ENCODE measurements around the gene FKBP10. TPM values are rescaled to one million over a fixed set of nuclear protein-coding genes. Genes with fewer than 3 reads are reported as not detected.
"Not testable (repeated sequence)": the region's sequence is repeated elsewhere in the genome, so short reads cannot be mapped to it uniquely, and the experiment has no call there.

FKBP10 gene
- total RNA-seq (2014; rRNA removed; shearing (Covaris generic)) = 236 and 244 TPM in 2 replicates
- 344 and 374 TPM in 2 replicates for polyA plus RNA-seq (2015; cell fraction: cytosol; rRNA removed)
- polyA plus RNA-seq (2015; cell fraction: nucleus; rRNA removed) = 765 and 831 TPM in 2 replicates

- DNase-seq (ENCODE audit: low read depth, low spot score) = peak; percentile 78
- in situ Hi-C loops (cut with HindIII; ENCODE audit: low pct_unique_long_range_greater_than_20kb, low sequenced_read_pairs) = no loop called here
Observed at GRCh38 chr17:41812381-41813151, at the start of gene FKBP10. FKBP10 (plus strand) TSS chr17:41813004; CDS start chr17:41813035, 31 bp downstream.

- in situ Hi-C loops (cut with HindIII; ENCODE audit: low pct_unique_long_range_greater_than_20kb, low sequenced_read_pairs) = no loop called here
- DNase-seq (ENCODE audit: low read depth, low spot score) = no peak
Observed at GRCh38 chr17:41763327-41763726, 49.5 kb upstream of the FKBP10 start.

GRCh38 chr17:41766135-41766534 lies 46.7 kb upstream of the FKBP10 start:
- DNase-seq (ENCODE audit: low read depth, low spot score) = no peak
- in situ Hi-C loops (cut with HindIII; ENCODE audit: low pct_unique_long_range_greater_than_20kb, low sequenced_read_pairs) = no loop called here

- no peak for DNase-seq (ENCODE audit: low read depth, low spot score)
- in situ Hi-C loops (cut with HindIII; ENCODE audit: low pct_unique_long_range_greater_than_20kb, low sequenced_read_pairs) = no loop called here
Observed at GRCh38 chr17:41767324-41768042, 45.3 kb upstream of the FKBP10 start.

GRCh38 chr17:41768682-41769288 lies 44.0 kb upstream of the FKBP10 start:
- in situ Hi-C loops (cut with HindIII; ENCODE audit: low pct_unique_long_range_greater_than_20kb, low sequenced_read_pairs) = no loop called here
- DNase-seq (ENCODE audit: low read depth, low spot score) = no peak

- in situ Hi-C loops (cut with HindIII; ENCODE audit: low pct_unique_long_range_greater_than_20kb, low sequenced_read_pairs) = no loop called here
- DNase-seq (ENCODE audit: low read depth, low spot score) = no peak
Observed at GRCh38 chr17:41769346-41769862, 43.4 kb upstream of the FKBP10 start.

- DNase-seq (ENCODE audit: low read depth, low spot score) = no peak
- in situ Hi-C loops (cut with HindIII; ENCODE audit: low pct_unique_long_range_greater_than_20kb, low sequenced_read_pairs) = no loop called here
Observed at GRCh38 chr17:41769985-41770384, 42.8 kb upstream of the FKBP10 start.

- no peak for DNase-seq (ENCODE audit: low read depth, low spot score)
- in situ Hi-C loops (cut with HindIII; ENCODE audit: low pct_unique_long_range_greater_than_20kb, low sequenced_read_pairs) = no loop called here
Observed at GRCh38 chr17:41771389-41772206, 41.2 kb upstream of the FKBP10 start.

- in situ Hi-C loops (cut with HindIII; ENCODE audit: low pct_unique_long_range_greater_than_20kb, low sequenced_read_pairs) = no loop called here
- DNase-seq (ENCODE audit: low read depth, low spot score) = no peak
Observed at GRCh38 chr17:41772218-41772585, 40.6 kb upstream of the FKBP10 start.

GRCh38 chr17:41772586-41773189 lies 40.1 kb upstream of the FKBP10 start:
- in situ Hi-C loops (cut with HindIII; ENCODE audit: low pct_unique_long_range_greater_than_20kb, low sequenced_read_pairs) = no loop called here
- no peak for DNase-seq (ENCODE audit: low read depth, low spot score)

GRCh38 chr17:41773190-41773588 lies 39.6 kb upstream of the FKBP10 start:
- DNase-seq (ENCODE audit: low read depth, low spot score) = no peak
- in situ Hi-C loops (cut with HindIII; ENCODE audit: low pct_unique_long_range_greater_than_20kb, low sequenced_read_pairs) = no loop called here

GRCh38 chr17:41773731-41774193 lies 39.0 kb upstream of the FKBP10 start:
- in situ Hi-C loops (cut with HindIII; ENCODE audit: low pct_unique_long_range_greater_than_20kb, low sequenced_read_pairs) = no loop called here
- DNase-seq (ENCODE audit: low read depth, low spot score) = no peak

GRCh38 chr17:41775394-41776226 lies 37.2 kb upstream of the FKBP10 start:
- DNase-seq (ENCODE audit: low read depth, low spot score) = no peak
- in situ Hi-C loops (cut with HindIII; ENCODE audit: low pct_unique_long_range_greater_than_20kb, low sequenced_read_pairs) = no loop called here

GRCh38 chr17:41776262-41776900 lies 36.4 kb upstream of the FKBP10 start:
- DNase-seq (ENCODE audit: low read depth, low spot score); in situ Hi-C loops (cut with HindIII; ENCODE audit: low pct_unique_long_range_greater_than_20kb, low sequenced_read_pairs): not testable (repeated sequence)

- in situ Hi-C loops (cut with HindIII; ENCODE audit: low pct_unique_long_range_greater_than_20kb, low sequenced_read_pairs) = no loop called here
Observed at GRCh38 chr17:41777157-41777573, 35.6 kb upstream of the FKBP10 start.

More at GRCh38 chr17:41777157-41777573, 35.6 kb upstream of the FKBP10 start:
- no peak for DNase-seq (ENCODE audit: low read depth, low spot score)

All from SK-MEL-5 (cell line).